DOHH2 (cell line): Measurements from ENCODE around the gene TTC39A.

Experiments used
- EZH2phosphoT487 ChIP-seq: fragments of 200-600 bp; sonication (generic); IDR thresholded peaks from 2 replicates; pipeline ENCODE4 v1.6.1; 2017; ENCODE audit warnings: borderline replicate concordance, mild to moderate bottlenecking, antibody characterized with exemption, low read length, moderate library complexity, mixed read lengths
- TF ChIP-seq, protein P1 (sequence below): fragments of 200-600 bp; sonication (generic); IDR thresholded peaks from one replicate; pipeline ENCODE4 v1.5.1; 2014; ENCODE audit warnings: antibody characterized with exemption, mild to moderate bottlenecking, low read depth, low read length; ENCODE audit not compliant: poor library complexity, severe bottlenecking

DNA sequence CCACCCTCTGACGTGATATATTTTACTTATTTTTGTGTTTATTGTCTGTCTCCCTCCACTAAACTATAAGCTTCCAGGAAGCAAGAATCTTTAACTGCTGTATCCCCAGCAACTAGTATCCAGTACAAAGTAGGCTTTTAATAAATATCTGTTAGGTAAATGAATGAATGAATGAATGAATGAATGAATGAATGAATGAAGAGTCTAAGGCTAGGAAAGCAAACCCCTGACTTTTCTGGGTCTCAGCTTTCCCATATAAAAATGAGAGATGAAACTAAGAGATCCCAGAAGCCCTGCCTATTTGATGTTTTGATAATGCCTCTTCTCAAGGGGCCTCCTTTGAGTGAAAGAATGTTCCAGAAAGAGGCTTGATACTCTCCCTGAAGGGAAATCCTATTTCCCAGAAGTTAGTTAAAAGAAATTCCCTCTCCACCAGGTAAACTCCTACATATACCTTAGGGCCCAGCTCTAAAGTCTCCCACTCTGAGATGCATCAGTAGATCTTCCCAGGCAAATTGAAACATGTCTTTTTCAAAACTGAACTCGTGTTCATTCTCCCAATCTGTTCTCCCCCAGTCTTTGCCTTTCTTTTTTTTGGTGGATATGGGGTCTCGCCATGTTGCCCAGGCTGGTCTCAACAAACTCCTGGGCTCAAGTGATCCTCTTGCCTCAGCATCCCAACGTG is 7.8 kb downstream of the TTC39A start:
- TF ChIP-seq, protein P1, sequence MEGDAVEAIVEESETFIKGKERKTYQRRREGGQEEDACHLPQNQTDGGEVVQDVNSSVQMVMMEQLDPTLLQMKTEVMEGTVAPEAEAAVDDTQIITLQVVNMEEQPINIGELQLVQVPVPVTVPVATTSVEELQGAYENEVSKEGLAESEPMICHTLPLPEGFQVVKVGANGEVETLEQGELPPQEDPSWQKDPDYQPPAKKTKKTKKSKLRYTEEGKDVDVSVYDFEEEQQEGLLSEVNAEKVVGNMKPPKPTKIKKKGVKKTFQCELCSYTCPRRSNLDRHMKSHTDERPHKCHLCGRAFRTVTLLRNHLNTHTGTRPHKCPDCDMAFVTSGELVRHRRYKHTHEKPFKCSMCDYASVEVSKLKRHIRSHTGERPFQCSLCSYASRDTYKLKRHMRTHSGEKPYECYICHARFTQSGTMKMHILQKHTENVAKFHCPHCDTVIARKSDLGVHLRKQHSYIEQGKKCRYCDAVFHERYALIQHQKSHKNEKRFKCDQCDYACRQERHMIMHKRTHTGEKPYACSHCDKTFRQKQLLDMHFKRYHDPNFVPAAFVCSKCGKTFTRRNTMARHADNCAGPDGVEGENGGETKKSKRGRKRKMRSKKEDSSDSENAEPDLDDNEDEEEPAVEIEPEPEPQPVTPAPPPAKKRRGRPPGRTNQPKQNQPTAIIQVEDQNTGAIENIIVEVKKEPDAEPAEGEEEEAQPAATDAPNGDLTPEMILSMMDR: no peak
- no peak for TF ChIP-seq EZH2phosphoT487
